Measurements from ENCODE around the gene TEX14.

TEX14 gene

GRCh38 chr17:58648236-58648635 lies 43.6 kb downstream of the TEX14 start:
- DNase-seq = no peak

- DNase-seq = no peak
Measured at GRCh38 chr17:58643147-58643546, 48.7 kb downstream of the TEX14 start.

- DNase-seq = no peak
Measured at GRCh38 chr17:58641887-58642311, 49.9 kb downstream of the TEX14 start.

- DNase-seq = no peak
Measured at GRCh38 chr17:58640202-58640601, 51.6 kb downstream of the TEX14 start.

GRCh38 chr17:58639681-58640080 lies 52.2 kb downstream of the TEX14 start:
- no peak for DNase-seq

- DNase-seq = no peak
Measured at GRCh38 chr17:58637011-58637570, 54.8 kb downstream of the TEX14 start.

GRCh38 chr17:58632324-58633314 lies 59.2 kb downstream of the TEX14 start:
- no peak for DNase-seq

- DNase-seq = peak; percentile 90
Measured at GRCh38 chr17:58631523-58632323, 60.1 kb downstream of the TEX14 start.

GRCh38 chr17:58630883-58631522 lies 60.8 kb downstream of the TEX14 start:
- peak; percentile 9 for DNase-seq

- DNase-seq = no peak
Measured at GRCh38 chr17:58626905-58627304, 64.9 kb downstream of the TEX14 start.

GRCh38 chr17:58624751-58625150 lies 67.1 kb downstream of the TEX14 start:
- no peak for DNase-seq

GRCh38 chr17:58621174-58621573 lies 70.7 kb downstream of the TEX14 start:
- DNase-seq = no peak

GRCh38 chr17:58618336-58618735 lies 73.5 kb downstream of the TEX14 start:
- no peak for DNase-seq

- no peak for DNase-seq
Measured at GRCh38 chr17:58617563-58617962, 74.3 kb downstream of the TEX14 start.

GRCh38 chr17:58615768-58616659 lies 75.8 kb downstream of the TEX14 start:
- no peak for DNase-seq

- no peak for DNase-seq
Measured at GRCh38 chr17:58614859-58615459, 76.9 kb downstream of the TEX14 start.

GRCh38 chr17:58611331-58611730 lies 80.5 kb downstream of the TEX14 start:
- no peak for DNase-seq

GRCh38 chr17:58606934-58607333 lies 84.9 kb downstream of the TEX14 start:
- DNase-seq = no peak

GRCh38 chr17:58605986-58606385 lies 85.9 kb downstream of the TEX14 start:
- no peak for DNase-seq

GRCh38 chr17:58605470-58605869 lies 86.4 kb downstream of the TEX14 start:
- no peak for DNase-seq

GRCh38 chr17:58601976-58602375 lies 89.9 kb downstream of the TEX14 start:
- DNase-seq = no peak
